Cardiac septum (tissue), 1 donor: ENCODE data around the gene DGUOK. TPM values are rescaled to one million over a fixed set of nuclear protein-coding genes. Genes with fewer than 3 reads are reported as not detected.
"Not testable (repeated sequence)": the region's sequence is repeated elsewhere in the genome, so short reads cannot be mapped to it uniquely, and the experiment has no call there.

ENCODE experiments used
- DNase-seq: peaks from one replicate; pipeline ENCODE4 v3.0.0-alpha.2; 2020; ENCODE audit warnings: low spot score
- intact Hi-C: fragments of 100-400 bp; cut with DNase I; formaldehyde crosslinking; loops from one replicate; pipeline ENCODE4 v1.14.0; 2022
- total RNA-seq: library from RNA; stranded (reverse); fragmentation: NEBNext Ultra II Directional; extraction: Animal tissue kit (Norgen Biotek cat#: 25700); gene quantifications from one replicate; pipeline ENCODE4 v1.2.1, GENCODE V29; 2021
- donor health status: DM: no; HTN: no; CAD: no.

DGUOK gene
- total RNA-seq, 1 donor from 2014 or later, result 23.7 TPM

- intact Hi-C loops, result no loop called here
- no peak for DNase-seq
These were observed 29.5 kb upstream of the DGUOK start for GRCh38 chr2:73897240-73897583.

GRCh38 chr2:73897934-73898333 lies 28.7 kb upstream of the DGUOK start:
- DNase-seq, result no peak
- intact Hi-C loops, result no loop called here

GRCh38 chr2:73899801-73900336 lies 26.8 kb upstream of the DGUOK start:
- no peak for DNase-seq
- intact Hi-C loops, result no loop called here

GRCh38 chr2:73901143-73901542 lies 25.5 kb upstream of the DGUOK start:
- no peak for DNase-seq
- intact Hi-C loops, result no loop called here

DNA sequence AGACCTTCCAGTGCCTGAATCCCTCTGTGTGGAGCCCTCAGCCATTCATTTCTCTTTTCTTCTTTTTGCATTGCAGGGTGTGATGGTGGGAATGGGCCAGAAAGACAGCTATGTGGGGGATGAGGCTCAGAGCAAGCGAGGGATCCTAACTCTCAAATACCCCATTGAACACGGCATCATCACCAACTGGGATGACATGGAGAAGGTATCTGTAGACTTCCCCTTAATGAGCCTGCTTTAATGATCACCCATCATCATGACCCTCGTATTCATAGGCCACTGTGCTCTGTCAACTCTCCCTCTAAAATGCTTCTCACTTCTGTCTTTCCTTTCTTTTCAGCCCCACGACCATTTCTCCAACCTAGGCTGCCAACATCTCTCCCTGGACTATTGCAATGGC lies 24.4 kb upstream of the DGUOK start:
- intact Hi-C loops, result no loop called here
- DNase-seq, result no peak

DNA sequence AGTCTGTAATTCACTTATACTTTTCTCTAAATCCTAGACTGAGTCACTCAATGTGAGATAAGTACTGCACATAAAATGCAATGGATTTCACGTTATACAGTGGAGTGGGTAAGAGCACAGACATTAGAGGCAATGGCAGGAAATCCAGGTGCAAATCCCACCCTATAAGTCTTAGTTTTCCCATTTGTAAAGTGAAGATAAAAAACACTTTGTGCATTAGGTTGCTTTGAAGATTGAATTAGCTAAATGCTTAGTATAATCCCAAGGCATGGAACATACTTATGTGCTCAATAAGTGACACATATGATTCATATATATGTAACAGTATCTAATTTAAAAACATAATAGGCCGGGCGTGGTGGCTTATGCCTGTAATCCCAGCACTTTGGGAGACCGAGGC lies 23.4 kb upstream of the DGUOK start:
- intact Hi-C loops, result no loop called here
- DNase-seq, result no peak

- DNase-seq, intact Hi-C loops: not testable (repeated sequence)
These were observed 22.6 kb upstream of the DGUOK start for GRCh38 chr2:73903949-73904613.

DNA sequence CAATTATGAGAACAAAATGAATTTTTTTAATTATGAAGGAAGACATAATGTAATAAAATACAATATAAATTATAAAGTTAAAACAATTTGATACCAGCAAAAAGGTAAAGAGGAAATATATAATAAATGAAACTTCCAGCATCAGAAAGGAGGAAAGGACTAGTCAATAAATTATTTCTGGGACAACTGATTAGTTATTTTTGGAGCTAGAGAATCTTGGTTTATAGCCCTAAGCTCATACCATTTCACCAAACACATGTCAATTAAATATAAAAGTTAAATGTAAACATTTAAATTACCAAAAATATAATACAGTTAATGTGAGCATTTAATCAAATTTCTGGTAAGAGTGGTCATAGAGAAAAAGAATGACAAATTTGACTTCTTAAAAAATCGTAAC lies 21.7 kb upstream of the DGUOK start:
- DNase-seq, result no peak
- intact Hi-C loops, result no loop called here

DNA sequence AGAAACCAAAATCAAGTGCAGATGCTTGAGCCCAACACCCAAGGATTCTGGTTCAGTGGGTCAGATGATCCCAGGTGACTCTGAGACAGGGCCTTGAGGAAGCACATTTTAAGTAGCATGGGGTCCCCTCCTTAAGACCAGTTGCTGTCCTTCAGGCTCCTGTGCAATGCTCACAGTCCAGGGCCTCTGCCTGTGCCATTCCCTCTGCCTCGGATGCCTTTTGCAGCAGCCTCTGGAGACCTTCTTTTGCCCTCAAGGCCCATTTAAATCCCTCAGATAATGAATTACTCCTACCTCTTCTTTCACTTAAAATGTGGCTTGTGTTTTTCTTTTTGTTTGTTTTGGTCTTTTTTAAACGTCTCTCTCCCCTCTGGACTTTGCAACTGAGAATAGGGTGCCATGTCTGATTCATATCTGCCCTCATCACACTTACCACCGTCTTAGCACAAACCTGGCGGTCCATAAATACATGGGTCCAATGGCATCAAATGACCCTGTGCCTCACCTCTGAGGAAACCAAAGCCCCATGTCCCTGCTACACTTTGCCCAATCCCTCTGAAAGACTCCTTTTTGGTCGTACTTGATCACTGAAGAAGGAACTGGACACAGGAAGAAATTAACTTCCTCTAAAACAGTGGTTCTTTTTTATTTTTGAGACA lies 19.7 kb upstream of the DGUOK start:
- intact Hi-C loops, result no loop called here
- no peak for DNase-seq

GRCh38 chr2:73907840-73908452 lies 18.7 kb upstream of the DGUOK start:
- DNase-seq, result no peak
- intact Hi-C loops, result no loop called here

- intact Hi-C loops, result no loop called here
- no peak for DNase-seq
These were observed 17.7 kb upstream of the DGUOK start for GRCh38 chr2:73908689-73909652.

DNA sequence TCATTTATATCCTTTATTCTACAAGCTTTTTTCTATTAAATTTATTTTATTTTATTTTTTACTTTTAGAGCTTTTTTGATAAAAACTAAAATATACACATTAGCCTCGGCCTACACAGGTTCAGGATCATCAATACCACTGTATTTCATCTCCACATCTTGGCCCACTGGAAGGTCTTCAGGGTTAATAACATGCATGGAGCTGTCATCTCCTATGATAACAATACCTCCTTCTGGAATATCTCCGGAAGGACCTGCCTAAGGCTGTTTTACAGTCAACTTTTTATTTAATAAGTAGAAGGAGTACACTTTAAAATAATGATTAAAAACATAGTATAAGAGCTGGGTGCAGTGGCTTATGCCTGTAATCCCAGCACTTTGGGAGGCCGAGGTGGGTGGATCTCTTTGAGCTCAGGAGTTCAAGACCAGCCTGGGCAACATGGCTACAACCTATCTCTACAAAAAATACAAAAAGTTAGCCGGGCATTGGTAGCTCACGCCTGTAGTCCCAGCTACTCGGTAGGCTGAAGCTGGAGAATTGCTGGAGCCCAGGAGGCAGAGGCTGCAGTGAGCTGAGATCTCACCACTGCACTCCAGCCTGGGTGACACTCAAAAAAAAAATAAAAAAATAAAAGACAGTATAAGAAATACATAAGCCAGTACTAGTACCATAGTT lies 15.7 kb upstream of the DGUOK start:
- intact Hi-C loops, result no loop called here

DNA sequence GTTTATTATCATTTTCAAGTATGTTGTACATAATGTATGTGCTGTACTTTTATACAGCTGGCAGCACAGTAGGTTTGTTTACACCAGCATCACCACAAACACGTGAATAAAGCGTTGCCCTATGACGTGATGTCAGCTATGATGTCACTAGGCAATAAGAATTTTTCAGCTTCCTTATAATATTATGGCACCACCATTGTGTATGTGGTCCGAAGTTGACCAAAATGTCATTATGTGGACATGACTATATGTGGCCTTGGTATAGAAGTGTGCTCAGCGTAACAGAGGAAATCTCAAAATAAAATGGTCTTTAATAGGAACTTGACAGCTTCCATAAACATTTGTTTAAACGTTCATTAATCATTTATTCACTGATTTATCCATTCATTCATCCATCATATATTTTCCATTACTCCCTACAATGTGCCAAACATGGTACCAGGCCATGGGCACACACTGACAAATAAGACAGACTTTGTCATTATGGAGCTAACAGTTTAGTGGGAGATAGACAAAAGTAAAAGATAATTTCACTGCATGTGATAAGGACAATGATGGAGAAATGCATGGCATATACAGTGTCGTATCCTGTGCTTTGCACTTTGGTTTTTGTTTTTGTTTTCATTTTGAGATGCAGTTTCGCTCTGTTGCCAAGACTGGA lies 15.0 kb upstream of the DGUOK start:
- no peak for DNase-seq

More for the DNA sequence above, 15.7 kb upstream of the DGUOK start:
- DNase-seq, result no peak

DNA sequence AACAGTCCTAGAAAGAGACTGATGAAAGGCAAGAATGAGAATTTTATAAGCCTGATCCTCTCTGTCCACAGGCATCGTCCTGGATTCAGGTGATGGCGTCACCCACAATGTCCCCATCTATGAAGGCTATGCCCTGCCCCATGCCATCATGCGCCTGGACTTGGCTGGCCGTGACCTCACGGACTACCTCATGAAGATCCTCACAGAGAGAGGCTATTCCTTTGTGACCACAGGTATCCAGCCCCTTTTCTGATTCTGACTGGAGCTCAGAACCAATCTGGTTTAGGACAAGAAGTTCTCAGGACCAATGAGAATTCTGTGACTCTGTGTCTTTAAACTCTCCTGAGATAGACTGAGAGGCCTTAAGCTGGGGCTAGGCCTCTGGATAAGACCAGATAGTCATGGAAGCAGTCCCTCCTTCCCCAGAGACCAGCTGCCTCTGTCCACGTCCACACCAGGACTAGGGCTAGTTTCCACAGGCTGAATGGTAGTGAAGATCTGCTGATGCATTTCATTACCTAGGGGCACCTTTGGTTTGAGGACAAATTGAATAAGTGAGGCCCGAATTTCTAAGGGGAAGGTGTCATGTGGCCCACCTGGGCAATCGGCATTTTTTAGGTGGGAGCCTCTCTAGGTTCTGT lies 13.1 kb upstream of the DGUOK start:
- intact Hi-C loops, result no loop called here
- no peak for DNase-seq

More for the DNA sequence above, 15.0 kb upstream of the DGUOK start:
- intact Hi-C loops, result no loop called here

- intact Hi-C loops, result no loop called here
- no peak for DNase-seq
These were observed 12.0 kb upstream of the DGUOK start for GRCh38 chr2:73914667-73915066.

GRCh38 chr2:73915437-73915993 lies 11.2 kb upstream of the DGUOK start:
- intact Hi-C loops, result no loop called here
- DNase-seq, result no peak

DNA sequence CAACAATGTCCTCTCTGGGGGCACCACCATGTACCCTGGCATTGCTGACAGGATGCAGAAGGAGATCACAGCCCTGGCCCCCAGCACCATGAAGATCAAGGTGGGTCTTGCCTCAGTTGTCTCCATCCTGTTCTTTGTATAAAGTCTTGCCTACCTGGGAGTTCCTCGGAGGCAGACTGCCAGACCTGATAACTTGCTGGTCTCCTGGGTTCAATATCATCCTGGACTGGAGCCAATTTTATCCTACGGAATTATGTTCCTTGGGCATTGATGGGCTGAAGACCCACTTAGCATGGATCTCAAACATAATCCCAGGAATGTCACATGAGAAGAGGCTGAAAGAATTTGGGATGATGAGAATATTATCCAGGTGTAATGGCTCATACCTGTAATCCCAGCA lies 10.0 kb upstream of the DGUOK start:
- no peak for DNase-seq
- intact Hi-C loops, result no loop called here

GRCh38 chr2:73917296-73917695 lies 9.4 kb upstream of the DGUOK start:
- intact Hi-C loops, result no loop called here

More at GRCh38 chr2:73917296-73917695, 9.4 kb upstream of the DGUOK start:
- no peak for DNase-seq
